T-helper 9 cell (primary cell): ENCODE measurements around the gene MORC1.
"Not testable (repeated sequence)": the region's sequence is repeated elsewhere in the genome, so short reads cannot be mapped to it uniquely, and the experiment has no call there.

Source experiments
- DNase-seq: peaks from one replicate; pipeline ENCODE4 v3.0.0-alpha.2; 2020
- total RNA-seq, 2 donors: gene quantifications; one replicate each; lab custom pipeline; 2026; lab: John Stamatoyannopoulos, UW

The MORC1 gene, protein sequence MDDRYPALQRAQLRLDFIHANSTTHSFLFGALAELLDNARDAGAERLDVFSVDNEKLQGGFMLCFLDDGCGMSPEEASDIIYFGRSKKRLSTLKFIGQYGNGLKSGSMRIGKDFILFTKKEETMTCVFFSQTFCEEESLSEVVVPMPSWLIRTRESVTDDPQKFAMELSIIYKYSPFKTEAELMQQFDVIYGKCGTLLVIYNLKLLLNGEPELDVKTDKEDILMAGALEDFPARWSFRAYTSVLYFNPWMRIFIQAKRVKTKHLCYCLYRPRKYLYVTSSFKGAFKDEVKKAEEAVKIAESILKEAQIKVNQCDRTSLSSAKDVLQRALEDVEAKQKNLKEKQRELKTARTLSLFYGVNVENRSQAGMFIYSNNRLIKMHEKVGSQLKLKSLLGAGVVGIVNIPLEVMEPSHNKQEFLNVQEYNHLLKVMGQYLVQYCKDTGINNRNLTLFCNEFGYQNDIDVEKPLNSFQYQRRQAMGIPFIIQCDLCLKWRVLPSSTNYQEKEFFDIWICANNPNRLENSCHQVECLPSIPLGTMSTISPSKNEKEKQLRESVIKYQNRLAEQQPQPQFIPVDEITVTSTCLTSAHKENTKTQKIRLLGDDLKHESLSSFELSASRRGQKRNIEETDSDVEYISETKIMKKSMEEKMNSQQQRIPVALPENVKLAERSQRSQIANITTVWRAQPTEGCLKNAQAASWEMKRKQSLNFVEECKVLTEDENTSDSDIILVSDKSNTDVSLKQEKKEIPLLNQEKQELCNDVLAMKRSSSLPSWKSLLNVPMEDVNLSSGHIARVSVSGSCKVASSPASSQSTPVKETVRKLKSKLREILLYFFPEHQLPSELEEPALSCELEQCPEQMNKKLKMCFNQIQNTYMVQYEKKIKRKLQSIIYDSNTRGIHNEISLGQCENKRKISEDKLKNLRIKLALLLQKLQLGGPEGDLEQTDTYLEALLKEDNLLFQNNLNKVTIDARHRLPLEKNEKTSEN
- 0 reads per million in 2 donors for total RNA-seq

GRCh38 chr3:109117939-109118338 lies at the start of gene MORC1:
MORC1 (minus strand) TSS chr3:109118134; CDS start chr3:109118059, 75 bp downstream.
- DNase-seq: no peak

GRCh38 chr3:109165905-109166304 lies 48.0 kb upstream of the MORC1 start:
- no peak for DNase-seq

GRCh38 chr3:109161487-109162123 lies 43.7 kb upstream of the MORC1 start:
- DNase-seq: no peak

- no peak for DNase-seq
Observed at GRCh38 chr3:109155828-109156227, 37.9 kb upstream of the MORC1 start.

GRCh38 chr3:109154979-109155378 lies 37.0 kb upstream of the MORC1 start:
- DNase-seq: no peak

DNA sequence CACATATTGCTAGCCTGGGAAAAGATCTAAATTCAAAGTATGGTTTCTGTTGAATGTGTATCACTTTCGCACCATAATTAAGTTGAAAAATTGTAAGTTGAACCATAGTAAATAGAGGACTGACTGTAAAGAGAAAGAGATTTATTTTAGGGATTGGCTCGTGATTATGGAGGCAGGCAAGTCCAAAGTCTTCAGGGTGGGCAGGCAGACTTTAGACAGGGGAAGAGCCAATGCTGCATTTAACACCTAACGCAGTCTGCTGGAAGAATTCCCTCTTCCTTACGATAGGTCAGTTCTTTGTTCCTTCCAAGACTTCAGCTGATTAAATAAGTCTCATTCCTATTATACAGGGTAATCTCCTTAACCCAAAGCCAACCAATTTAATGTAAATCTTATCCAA lies 34.4 kb upstream of the MORC1 start:
- no peak for DNase-seq

- DNase-seq: no peak
Observed at GRCh38 chr3:109149078-109149477, 31.1 kb upstream of the MORC1 start.

DNA sequence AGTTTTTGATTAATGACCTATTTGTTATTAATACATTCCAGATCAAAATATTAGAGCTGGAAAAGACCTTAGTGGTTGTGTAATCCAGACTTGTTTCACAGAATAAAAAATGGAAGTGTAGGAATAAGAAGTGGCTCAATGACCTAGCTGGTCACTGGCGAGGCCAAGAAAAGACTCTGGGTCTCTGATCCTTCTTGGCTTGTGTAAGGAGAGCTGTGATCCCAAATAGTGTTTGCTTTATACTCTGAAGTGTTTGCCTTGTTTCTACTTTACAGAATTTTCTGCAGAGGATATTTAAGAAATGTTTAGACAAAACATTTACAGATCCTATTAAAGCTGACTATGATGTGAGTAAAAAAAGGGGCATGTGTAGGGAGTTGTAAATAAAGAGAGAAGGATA lies 25.7 kb upstream of the MORC1 start:
- no peak for DNase-seq

GRCh38 chr3:109140318-109140717 lies 22.4 kb upstream of the MORC1 start:
- no peak for DNase-seq

DNA sequence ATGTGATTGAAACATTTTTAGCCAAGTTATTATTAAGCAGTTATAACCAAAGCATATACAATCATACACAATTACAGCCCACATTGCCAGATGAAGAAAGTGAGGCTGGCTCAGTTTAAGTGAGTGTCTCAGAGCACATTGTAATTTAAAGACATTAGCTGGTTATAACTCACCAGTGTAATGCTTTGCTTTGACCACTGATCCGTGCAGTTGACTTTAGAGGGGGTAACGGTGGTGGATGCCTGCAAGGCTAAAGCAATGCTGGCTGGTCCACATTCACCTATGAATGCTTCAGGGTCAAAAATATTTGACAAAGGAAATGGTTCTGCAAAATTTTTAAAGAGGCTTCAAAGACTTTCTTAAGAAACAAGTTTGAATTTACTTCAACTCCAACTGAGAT lies 19.8 kb upstream of the MORC1 start:
- no peak for DNase-seq

GRCh38 chr3:109136523-109136922 lies 18.6 kb upstream of the MORC1 start, which contains the start of gene C3orf85:
C3orf85 (plus strand) TSS chr3:109136719; CDS start chr3:109136848, 129 bp downstream.
- DNase-seq: no peak

DNA sequence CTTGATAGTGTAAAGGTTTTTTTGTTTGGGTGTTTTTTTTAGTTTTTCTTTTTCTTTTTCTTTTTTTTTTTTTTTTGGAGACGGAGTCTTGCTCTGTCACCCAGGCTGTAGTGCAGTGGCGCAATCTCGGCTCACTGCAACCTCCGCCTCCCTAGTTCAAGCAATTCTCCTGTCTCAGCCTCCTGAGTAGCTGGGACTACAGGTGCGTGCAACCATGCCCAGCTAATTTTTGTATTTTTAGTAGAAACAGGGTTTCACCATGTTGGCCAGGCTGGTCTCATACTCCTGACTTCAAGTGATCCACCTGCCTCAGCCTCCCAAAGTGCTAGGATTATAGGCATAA lies 15.5 kb upstream of the MORC1 start:
- not testable (repeated sequence) for DNase-seq

- DNase-seq: no peak
Observed at GRCh38 chr3:109132801-109133473, 15.0 kb upstream of the MORC1 start.

GRCh38 chr3:109131276-109131675 lies 13.3 kb upstream of the MORC1 start:
- no peak for DNase-seq

DNA sequence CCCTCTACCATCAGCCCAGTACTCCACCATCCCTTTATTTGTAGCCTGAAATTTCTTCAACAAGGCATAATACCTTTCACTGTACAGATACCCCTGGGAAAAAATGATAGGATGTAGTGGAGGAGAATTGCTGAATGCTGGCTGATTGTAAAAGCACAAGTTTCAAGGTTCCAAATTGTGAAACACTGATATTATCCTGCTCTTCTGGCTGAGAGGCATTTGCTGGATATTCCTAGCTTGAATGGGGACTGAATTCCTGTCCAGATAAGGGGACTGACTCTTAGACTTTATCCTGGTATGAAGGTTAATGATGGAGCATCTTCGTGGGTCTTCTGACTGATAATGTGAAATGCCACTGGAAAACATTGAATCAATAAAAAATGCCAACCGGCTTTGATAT lies 9.6 kb upstream of the MORC1 start:
- DNase-seq: no peak

DNA sequence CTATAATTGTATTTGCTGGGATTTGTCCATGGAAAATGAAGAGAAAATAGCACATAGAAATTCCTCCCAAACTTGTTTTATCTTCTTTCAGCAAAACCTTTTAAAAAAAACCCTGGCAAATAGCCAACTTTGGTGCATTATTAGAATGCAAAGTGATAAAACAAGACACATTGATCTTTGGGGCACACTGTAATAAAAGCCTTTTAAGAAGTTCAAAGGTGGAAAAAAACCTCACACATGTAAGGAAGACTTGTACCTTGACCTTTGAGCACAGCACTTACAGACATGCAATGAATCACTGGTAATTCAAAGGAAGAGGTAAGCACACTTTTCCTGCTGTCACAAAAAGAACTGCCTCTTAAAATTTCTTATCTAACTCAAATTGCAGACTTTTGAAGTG lies 8.0 kb upstream of the MORC1 start:
- no peak for DNase-seq

- no peak for DNase-seq
Observed at GRCh38 chr3:109122690-109123089, 4.8 kb upstream of the MORC1 start.

DNA sequence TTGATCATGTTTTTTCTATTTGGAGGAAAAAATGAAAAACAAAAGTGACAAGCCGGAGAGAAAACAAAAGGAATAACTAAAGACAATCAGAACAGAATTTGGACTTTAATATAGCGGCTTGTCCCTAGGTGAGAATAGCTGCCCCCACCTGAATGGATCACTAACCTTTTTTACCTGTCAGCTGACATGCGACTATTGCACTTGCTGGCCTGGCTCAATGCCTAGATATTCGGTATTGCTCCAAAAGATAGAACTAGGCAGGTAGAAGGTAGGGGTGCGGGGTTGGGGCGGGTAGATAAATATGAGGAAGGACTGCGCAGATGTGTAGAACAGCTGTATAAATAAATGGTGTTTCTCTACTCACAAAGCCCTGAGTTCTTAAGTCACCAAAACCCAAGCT lies 650 bp upstream of the MORC1 start:
- no peak for DNase-seq

DNA sequence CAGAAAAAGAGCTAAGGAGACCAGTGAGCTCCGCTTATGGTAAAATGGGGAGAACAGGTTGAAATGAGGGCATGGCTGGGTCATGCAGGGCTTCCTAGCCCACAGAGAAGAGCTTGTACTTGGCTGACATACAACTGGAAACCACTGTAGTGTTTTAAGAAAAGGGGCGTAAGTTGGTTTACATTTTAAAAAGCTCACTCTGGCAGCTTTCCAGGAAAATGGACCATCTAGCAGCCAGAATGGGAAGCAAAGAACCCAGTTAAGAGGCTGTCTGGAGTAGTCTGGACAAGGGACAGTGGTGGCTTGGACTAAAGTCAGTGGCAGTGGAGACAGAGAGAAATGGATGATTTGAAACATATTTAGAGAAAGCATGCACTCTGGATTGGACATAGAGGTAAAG lies 1.9 kb downstream of the MORC1 start:
- DNase-seq: no peak

GRCh38 chr3:109115451-109115850 lies 2.5 kb downstream of the MORC1 start:
- no peak for DNase-seq

DNA sequence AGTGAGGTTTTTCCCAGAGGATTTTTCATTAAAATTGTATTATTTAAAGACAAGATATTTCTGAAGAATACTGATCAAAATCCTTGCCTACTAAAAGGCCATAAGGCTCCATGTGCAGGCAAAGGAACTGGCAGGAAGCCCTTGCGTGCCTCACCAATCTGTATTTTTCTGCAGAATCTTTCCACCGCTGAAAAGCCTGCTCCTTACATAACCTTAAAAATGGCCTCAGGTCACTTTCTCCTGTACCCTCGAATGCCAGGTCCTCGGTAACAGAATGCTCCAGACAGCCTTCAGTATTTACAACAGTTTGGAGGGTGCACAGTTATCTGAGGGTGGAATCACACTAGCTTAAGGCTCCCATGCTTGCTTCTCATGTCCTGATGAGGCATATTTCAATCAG lies 3.2 kb downstream of the MORC1 start:
- no peak for DNase-seq

- DNase-seq: no peak
Observed at GRCh38 chr3:109112946-109113760, 4.8 kb downstream of the MORC1 start.
